Ovary (tissue), 3 donors: Measurements from ENCODE around the gene PRR15L.

Source experiments
- CTCF ChIP-seq, 3 donors: fragments of 450-650 bp in 2 of 3; fragments of 200-600 bp in 1 of 3; IDR thresholded peaks; one replicate each; pipeline versions ENCODE4 v1.5.1 to v1.8.0; 2016 to 2022; ENCODE audit warnings: antibody characterized with exemption in 3 of 3, mild to moderate bottlenecking in 1 of 3
- POLR2A ChIP-seq: fragments of 450-650 bp; IDR thresholded peaks from one replicate; pipeline ENCODE4 v1.6.1; 2017; ENCODE audit warnings: antibody characterized with exemption, mild to moderate bottlenecking, moderate library complexity
- donor health status: DM: no; HTN: no; CAD: no.

- TF ChIP-seq CTCF (IDR thresholded peaks at IDR 0.05) (no peak), POLR2A (no peak)
These were observed 11.2 kb downstream of the PRR15L start for GRCh38 chr17:47946516-47946915.
